Heart left ventricle (tissue), 13 donors: Measurements from ENCODE around the gene C14orf119.

ENCODE experiments used
- POLR2A ChIP-seq, 2 donors: fragments of 450-650 bp; IDR thresholded peaks; one replicate each; pipeline ENCODE4 v1.6.1; 2017; ENCODE audit warnings: antibody characterized with exemption in 2 of 2, mild to moderate bottlenecking in 2 of 2, moderate library complexity in 2 of 2
- TF ChIP-seq, protein P1 (sequence below), 12 donors: fragments of 200-600 bp; sonication (generic) in 4 of 12; IDR thresholded peaks; one replicate each; pipeline versions ENCODE4 v1.5.0 to v1.8.0; 2018 to 2022; ENCODE audit warnings: antibody characterized with exemption in 12 of 12, mild to moderate bottlenecking in 5 of 12
- donor health status: ischemic (EF 13 %, LVEDD 7.1; RV severe dilation, severe dysfunction).
- donor health status: DM: no; HTN: yes; CAD: no.
- donor health status: DM: no; HTN: no; CAD: no.
- donor health status: ischemic (EF 25% LVEDD 6.9; RV normal size, moderate dysfunction).
- donor health status: ischemic (EF 25% LVEDD 5.7; RV mildly dilated, moderate dysfunction).
- donor health status: ischemic (EF 35%, LVEDD 5.7; RV mildly dilated, moderate dysfunction).
- donor health status: nonischemic (EF 11% LVEDD 7.7; RV severe dilation, severe dysfunction).
- donor health status: DM: yes; HTN: yes; CAD: no.
- donor health status: PGD.
- donor health status: ischemic (EF 29% LVEDD 5.4; RV normal size, mild dysfunction).
- donor health status: nonischemic (EF 23%, LVEDD 6.1; RV moderate dilation, normal function).

GRCh38 chr14:23139874-23140273 lies 44.6 kb downstream of the C14orf119 start:
- TF ChIP-seq, protein P1, sequence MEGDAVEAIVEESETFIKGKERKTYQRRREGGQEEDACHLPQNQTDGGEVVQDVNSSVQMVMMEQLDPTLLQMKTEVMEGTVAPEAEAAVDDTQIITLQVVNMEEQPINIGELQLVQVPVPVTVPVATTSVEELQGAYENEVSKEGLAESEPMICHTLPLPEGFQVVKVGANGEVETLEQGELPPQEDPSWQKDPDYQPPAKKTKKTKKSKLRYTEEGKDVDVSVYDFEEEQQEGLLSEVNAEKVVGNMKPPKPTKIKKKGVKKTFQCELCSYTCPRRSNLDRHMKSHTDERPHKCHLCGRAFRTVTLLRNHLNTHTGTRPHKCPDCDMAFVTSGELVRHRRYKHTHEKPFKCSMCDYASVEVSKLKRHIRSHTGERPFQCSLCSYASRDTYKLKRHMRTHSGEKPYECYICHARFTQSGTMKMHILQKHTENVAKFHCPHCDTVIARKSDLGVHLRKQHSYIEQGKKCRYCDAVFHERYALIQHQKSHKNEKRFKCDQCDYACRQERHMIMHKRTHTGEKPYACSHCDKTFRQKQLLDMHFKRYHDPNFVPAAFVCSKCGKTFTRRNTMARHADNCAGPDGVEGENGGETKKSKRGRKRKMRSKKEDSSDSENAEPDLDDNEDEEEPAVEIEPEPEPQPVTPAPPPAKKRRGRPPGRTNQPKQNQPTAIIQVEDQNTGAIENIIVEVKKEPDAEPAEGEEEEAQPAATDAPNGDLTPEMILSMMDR (IDR thresholded peaks at IDR 0.05): no peak
- TF ChIP-seq POLR2A (IDR thresholded peaks at IDR 0.05): no peak
